SK-N-DZ (cell line): Measurements from ENCODE around the gene HS2ST1.

Experiments
- DNase-seq: peaks from one replicate; pipeline ENCODE4 v3.0.0-alpha.2; 2015; ENCODE audit warnings: low spot score

The HS2ST1 gene

GRCh38 chr1:87136607-87137341, 222.3 kb downstream of the HS2ST1 start:
- no peak for DNase-seq

DNA sequence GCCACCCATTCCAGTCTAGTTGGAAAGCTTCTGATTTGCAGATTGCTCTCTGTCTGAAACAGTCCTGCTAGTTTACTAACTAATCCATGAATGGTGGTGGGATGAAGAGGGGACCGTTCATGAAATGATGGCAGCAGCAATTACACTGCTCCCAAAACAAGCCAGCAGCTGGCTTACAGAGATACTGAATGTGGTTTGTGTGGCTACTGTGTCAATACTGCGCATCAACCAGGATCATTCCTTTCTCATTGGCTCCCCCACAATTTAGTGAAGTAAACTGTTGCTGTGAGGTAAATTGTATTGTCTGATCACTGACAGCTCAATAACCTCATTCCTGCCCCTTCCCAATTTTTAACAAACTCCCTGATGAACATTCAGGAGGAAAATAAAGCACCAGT, 222.9 kb downstream of the HS2ST1 start:
- no peak for DNase-seq

GRCh38 chr1:87140831-87141540, 226.6 kb downstream of the HS2ST1 start:
- no peak for DNase-seq

GRCh38 chr1:87141556-87141955, 227.1 kb downstream of the HS2ST1 start:
- DNase-seq, result no peak

- no peak for DNase-seq
Observed at GRCh38 chr1:87143413-87144135, 229.1 kb downstream of the HS2ST1 start.

GRCh38 chr1:87144316-87144895, 230.0 kb downstream of the HS2ST1 start:
- no peak for DNase-seq

DNA sequence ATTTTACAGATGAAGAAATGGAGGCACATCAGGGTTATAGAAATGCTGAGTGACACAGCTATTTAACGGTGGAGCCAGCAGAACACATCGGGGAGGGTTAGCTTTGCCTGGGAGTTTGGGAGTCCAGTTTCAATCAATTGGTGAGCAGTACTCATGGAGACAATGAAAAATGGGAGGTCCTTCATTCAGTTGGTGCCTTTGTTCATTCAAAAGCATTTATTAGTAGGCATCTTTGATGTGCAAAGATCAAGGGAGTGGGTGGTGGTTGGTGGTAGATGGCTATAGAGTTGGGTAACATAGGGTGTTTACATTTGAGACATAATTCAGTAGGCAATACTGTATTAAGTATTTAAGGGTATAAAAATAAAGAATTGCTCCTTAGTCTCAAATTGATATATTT, 230.5 kb downstream of the HS2ST1 start:
- DNase-seq, result no peak

DNA sequence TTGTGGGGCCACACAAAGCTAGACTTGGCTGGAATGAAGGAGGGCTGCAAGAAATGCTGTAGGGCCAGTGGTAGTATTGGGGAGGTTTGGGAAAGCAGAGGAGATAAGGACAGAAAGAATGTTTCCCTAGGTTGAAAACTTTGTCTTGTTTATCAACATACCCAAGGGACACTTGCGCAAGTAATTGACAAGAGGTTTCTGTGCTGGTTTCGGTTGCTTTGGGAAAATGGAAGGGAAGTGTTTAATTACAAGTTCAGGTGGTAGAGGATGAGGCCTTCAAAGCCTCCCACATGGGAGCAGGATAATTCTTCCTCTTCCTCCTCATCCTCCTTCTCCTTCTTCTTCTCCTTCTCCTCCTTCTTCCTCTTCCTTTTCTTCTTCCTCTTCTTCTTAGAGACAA, 232.1 kb downstream of the HS2ST1 start:
- DNase-seq, result no peak

GRCh38 chr1:87146986-87147385, 232.6 kb downstream of the HS2ST1 start:
- no peak for DNase-seq

GRCh38 chr1:87147851-87148250, 233.4 kb downstream of the HS2ST1 start:
- DNase-seq, result no peak

- DNase-seq, result no peak
Observed at GRCh38 chr1:87148661-87149060, 234.2 kb downstream of the HS2ST1 start.

DNA sequence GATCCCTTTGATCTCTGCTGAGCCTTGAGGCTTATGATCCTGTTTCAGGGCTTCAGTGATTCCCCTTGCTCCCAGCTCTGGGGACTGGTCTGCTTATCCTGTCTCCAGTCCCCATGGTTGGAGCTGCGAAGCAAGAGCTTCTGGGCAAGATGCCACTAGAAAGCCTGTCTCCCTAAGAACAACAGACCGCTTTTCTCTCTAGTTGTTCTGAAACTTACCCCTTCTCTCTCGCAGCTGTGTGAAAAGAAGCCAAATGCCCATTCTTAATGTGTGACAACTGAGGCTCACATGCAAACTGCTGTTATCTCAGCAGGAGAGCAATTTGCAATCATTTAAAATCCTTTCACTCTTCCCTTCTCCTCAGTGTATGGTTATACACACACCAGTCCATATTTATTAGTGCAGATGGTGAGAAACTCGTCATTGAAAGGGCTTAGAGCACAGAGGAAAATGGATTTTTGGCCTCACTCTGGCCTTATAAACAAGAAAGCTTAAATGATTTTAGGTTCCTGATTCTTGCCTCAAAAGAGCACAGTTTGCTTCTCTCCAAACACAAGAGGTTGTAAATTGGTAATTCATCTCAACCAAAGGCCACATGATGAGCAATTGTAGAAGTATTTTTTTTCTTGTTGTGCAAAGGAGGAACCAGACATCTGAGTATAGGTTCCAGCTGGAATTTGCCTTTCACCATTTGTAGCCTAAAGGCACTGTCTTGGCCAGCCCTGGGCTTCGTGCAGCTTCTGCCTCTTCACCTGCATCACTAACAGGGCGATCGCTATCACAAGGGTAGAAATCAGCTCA, 235.0 kb downstream of the HS2ST1 start:
- peak; percentile 62 for DNase-seq

DNA sequence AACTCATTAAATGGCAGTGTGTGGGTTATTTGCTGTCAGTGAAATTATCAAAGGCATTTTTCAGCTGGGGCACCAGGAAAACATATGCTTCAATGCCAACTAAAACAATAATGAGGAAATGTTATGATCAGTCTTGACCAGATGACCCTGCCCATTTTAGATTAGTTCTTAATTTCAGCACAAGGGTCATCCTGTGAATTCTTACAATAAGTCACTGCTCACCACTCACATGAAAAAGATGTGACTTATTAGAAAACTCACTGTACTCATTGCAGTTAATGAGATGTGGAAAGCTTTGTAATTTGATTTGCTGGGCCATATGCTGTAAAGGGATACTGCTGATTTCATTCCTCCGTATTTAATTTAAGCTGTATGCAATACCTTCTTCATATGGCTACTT, 235.7 kb downstream of the HS2ST1 start:
- peak; percentile 77 for DNase-seq

- DNase-seq, result peak; percentile 84
Observed at GRCh38 chr1:87151500-87152421, 237.3 kb downstream of the HS2ST1 start.

GRCh38 chr1:87154384-87154783, 239.9 kb downstream of the HS2ST1 start:
- DNase-seq, result no peak

DNA sequence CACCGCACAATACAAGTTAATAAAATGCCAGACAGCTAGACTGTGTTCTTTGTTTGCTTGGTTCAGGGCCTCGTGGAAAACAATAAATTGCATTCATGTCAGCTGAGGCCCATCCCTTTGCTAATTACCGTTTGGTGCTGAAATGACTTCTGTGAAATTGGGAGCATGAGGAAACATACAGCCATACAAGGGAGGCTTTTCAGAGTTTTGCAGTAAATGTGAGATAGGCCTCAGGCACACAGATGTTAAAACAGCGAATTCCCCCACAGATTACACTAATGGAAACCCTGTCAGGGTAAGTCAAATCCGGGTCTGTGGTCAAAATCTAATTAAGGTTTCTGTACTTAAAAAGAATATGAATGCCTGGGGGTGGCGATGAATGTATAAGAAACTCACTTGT, 240.7 kb downstream of the HS2ST1 start:
- DNase-seq, result no peak

DNA sequence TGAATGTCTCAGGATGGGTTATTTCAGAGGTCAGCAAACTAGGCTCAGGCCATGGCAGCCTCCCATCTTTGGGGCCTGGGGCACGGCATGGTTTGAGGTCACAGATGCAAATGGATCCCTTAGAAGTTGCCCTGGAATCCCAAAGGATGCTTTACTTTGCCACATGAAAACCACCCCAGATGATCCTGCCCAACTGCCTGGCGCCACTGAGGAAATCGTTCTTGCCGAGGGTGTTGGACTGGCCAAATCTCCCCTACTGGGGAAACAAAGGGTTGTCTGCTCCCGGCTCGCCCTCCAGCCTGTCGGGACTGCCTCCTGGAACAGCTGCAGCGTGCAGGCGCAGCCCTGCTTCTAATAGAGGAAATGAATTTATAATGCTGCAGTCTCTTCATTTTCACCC, 241.2 kb downstream of the HS2ST1 start:
- peak; percentile 27 for DNase-seq

DNA sequence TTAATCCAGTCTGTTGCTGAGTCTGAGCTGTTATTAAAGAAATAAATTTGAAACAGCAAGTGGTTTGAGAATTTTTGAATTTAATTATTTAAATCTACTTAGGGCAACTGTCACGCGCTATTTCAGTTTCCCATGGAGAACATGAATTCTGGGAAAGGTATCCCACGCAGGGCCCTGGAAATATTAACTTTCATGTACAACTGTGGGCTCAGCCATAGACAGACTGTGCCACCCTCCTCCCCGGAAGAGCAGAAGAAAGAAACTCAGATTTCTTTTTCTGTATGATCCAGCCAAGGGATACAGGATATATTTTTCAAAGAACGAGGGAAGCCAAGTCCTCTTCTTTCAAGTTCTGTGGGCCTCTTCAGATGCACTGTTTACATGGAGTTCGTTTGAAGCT, 241.7 kb downstream of the HS2ST1 start:
- no peak for DNase-seq

DNA sequence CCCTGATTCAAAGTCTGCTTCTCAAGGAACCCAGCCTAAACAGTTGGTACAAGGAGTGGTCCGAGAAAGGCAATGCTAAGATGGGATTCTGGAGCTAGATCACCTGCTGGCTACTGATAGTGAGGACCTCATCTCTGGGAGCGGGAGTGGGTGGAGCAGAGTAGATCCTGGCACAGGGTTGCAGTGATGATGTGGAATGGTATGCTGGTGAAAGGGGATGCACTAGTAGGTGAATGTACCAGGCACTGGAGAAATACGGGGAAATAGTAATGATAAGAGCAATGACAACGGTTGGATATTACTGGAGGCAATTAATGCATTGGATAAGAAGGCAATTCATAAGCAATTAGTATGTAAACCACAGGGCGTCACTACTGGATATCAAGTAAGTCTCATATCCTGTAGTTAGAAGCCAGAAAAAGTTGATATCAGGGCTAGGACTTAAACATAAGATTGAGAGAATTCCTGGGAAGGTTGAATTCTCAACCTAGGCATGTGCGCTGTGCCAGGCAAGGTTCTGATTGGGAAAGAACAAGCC, 245.0 kb downstream of the HS2ST1 start:
- DNase-seq, result no peak
